ENCODE data around the gene SAP30L.

The SAP30L gene

DNA sequence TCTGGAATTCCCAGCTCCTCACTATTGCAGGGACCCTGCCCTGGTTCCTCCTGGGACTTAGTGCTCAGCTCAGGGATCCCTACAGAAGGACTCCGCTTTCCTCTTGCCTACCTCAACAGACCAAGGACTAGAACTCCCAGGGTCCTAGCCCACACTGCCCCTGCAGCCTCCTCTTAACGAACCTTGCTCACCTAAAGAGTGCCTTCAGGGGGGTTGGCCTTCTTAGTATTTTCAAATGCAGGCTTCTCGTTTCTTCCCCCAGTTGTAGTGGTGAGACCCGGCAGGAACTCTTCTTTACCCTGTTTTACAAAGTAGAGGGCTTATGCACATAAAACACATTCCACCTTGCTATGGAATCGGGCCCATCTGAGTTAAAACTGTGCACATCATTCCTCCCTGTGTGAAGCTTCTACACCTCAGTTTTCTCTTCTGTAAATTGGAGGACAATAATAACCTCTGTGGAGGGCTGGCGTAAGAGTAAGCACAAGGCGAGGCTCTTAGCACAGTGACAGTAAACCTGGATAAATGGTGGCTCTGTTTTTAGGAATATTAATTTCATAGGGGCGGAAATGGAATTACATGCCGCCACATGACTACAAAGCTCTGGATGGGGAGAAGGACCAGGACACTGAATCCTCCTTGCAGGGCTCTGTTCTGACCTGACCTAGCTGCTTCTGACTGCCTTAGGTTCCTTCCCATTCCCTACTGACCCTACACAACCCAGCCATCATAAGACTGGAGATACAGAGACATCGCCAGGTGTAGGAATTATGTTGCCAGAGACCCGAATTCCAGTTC is 36.0 kb downstream of the SAP30L start:
- no peak for DNase-seq

DNA sequence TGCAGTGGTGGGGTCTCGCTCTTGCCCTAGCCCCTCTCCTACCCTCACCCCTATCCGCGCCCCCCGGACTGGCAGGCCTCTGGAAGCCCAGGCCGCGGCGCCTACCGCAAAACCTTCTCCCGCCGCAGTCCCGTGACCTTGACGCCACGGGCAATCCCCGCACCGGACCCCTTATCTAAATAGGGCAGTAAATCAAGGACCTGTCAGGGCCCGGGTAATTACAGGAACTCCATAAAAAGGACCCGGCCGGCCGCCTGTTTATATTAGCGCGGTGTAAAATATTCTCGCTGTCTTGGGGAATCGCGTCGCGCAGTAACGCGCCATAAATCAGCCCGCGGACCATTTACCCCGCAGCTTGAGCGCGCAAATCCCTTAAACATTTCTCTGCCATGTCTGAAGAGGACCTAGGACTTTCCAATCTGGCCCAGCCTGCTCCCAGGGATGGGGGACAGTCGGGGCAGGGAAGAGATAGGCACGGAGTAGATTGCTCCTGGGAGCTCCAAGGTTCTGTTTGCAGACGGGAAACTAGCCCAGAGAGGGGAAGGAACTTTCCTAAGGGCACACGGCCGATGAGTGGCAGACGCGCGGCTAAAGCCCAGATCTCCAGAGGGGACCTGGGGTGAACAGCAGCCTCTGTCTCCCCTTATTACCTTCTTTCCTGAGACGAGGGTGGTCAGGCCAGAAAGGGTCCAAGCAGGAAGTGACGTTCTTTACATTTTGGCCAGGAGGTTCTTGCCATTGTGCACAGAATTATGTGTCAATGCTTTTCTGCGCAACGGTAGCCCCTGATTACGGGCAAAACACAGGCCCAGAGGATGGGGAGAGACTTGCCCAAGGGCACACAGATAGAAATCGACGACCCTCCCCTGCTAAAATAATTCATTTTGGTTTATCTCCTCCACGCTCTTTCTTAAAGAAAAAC is 37.0 kb downstream of the SAP30L start:
- DNase-seq: no peak

DNA sequence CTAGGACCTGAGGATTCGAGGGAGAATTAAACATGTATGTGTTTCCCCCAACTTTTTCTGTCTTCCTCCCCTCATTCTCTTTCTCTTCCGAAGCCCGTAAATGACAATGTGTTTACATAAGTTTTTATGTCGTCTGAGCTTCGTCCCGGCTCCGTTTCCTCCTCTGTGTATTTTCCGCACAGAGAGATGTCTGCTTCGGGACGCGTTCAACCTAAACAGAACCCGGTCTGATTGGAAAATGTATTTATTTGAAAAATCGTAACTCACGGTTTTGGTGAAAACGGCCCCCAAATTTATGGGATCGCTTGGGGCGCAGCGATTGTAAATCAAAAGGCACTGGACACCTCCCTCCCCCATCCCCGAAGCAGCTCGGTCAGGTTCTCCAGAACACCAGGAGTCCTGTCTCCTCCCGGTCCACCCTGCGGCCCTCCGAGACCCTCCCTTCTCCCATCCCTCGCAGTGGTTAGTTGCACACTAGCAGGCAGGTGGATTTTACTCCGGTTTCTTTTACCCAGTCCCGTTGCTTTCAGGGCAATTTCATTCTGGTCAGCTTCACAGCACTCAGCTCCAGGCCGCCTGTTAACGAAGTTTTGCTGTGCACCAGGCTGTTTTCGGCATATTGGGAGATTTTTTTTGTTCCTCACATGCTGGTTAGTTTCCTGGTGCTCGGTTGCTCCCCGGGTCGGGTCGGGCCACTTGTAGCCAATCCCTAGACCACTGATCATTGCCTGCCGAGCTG is 38.0 kb downstream of the SAP30L start:
- DNase-seq: no peak

DNA sequence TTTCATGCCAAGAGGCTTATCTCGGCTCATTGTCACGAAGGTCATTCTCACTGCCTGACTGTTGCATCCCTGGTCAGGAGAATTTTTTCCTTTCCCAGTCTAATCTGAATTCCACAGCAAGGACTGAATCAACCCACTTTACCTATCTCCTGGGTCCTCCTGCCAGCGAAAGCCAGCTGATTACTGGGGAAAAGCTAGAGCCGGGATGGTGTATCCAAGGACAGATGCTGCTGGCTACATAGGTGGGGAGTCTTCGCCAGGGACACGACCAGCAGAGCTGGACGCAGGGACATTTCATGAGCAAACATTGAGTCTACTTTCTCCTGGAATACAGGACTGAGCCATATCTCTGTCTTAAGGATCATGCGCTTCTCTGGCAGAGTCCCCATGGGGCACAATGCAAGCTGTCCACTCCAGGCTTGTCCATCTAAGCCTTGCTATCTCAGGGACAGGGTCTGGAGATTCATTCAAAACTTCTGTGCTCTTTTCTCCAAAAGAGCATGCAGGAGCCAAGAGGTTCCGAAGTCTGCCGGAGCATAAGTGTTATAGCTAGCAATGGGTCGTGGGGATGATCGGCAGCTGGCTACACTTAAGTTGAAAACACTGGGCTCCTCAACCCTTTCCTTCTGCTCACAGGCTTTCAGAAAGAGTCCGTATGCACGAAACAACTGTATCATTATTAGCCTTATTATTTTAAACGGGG is 38.7 kb downstream of the SAP30L start:
- DNase-seq: no peak

DNA sequence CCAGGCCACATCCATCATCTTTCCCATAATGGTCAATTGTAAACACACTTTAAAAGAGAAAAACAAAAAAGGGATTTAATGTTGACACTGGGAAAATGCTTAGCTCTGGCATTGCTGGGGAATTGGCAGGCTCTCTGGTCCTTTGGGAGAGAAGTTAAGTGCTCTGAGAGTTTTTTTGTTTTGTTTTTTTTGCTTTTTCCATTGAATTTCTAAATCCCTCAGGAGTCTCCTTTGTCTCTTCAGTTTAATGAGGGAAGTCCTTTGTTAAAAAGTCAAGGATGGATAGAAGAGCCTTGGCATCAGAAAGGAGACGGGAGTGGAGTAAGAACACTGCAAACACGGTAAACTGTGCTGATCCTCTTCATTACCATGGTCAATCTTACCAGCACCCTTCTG is 39.3 kb downstream of the SAP30L start:
- no peak for DNase-seq

DNA sequence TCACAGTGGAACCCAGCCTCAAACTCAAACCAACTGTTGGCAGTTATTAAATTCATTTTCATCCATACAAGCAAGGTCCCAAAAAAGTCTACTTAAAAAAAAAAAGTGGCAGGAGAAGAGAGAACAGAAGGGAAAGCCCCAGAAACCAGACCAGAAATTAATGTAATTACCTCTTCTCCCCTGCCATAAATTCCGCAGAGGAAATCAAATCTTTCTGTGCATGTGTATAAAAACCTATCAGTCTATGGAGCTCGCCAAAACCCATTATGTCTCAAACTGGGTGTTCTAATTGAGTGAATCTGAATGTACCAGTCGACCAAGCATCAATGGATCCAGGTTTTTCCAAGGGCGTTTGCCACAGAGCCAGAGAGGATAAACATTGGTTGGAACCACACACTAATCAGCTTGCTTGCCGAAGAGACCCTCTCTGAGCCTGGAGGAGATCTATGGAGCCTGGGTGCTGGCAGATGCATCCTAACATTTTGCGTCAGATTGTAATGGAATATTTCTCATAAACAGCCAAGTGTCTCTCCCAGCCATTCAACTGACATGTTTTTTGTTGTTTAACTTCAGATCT is 40.1 kb downstream of the SAP30L start:
- DNase-seq: no peak

DNA sequence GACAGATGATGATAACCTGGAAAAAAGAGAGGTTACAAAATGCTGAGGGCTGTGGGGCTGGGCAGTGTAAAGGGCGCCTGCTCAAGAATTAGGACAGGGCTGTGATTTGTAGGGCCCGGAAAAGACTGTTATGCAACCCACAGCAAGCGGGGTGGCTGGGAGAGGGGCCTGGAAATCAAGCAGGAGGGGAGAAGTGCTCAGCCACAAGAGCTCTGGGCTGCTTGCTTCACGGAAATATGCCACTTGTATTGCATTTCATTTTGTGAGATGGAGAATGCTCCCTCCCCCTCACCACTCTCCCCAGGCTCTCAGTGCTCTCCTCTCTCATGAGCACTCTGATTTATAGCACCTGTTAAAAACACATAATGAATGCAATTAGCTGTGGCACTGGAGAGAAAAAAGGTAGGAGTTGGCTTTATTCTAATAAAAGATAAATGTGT is 40.6 kb downstream of the SAP30L start:
- DNase-seq: no peak

DNA sequence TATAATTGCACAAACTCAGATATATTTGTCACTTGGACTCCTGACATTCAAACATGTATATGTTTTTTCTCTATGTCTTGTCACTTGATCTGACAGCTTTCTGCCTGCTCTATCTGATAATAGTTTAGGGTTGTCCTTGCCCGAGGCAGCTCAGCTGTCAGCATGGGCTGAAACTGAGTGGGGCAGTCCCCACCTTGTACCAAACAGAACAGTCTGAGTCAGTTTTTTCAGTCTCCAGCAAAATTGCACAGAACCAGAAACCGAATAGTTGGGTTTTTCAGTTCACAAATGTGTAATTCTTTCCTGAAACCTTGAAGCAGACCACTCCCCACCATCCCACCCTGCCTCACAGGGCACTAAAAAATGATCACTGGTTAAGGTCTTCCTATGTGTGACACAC is 41.7 kb downstream of the SAP30L start:
- no peak for DNase-seq

DNA sequence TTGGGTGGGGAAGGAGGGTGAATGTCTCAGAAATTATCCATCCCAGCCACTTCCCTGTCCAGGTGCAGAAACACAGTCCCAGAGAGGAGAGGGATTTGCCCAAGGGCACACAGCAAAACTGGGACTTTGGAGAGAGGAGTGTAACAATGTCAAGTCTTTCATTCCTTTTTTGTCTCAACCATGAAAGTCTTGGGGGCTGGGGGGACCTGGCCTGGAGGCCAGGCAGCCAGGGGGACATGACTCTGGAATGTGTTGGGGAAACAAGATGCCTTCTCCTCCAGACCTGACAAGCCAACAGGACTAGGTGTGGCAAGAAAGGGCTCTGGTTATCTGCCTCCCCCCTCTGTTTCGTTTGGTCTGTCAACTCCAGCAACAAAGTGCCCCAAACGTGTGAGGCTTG is 46.1 kb downstream of the SAP30L start:
- DNase-seq: no peak

DNA sequence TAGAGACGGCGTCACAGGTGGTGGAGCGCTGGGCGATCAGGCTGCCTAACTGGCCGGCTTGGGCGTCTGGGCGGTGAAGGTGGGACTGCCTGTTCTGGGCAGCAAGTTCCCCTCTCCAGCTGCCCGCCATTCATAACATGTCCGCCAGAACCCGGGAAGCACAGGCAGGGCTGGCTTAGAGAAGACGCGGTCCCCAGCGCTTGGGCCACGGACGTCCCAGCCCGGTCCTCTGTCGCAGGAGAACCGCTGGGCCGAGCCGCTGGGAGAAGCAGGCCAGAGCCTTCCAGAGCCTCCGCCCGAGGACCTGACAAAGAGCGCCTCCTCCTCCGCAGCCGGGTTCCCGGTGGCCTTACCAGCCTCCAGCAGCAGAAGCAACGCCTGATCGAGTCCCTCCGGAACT is 47.5 kb downstream of the SAP30L start:
- DNase-seq: no peak

DNA sequence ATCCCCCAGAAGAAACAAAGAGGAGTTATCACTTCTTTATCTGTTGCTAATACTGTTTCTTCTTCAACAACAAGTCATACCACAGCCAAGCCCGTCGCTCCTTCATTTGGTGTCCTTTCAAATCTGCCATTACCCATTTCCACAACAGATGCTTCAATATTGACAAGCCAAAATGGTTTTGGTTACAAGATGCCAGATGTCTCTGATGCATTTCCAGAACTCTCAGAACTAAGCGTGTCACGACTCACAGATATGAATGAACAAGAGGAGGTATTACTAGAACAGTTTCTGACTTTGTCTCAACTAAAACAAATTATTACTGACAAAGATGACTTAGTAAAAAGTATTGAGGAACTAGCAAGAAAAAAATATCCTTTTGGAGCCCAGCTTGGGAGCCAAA is 48.2 kb downstream of the SAP30L start:
- DNase-seq: no peak

DNA sequence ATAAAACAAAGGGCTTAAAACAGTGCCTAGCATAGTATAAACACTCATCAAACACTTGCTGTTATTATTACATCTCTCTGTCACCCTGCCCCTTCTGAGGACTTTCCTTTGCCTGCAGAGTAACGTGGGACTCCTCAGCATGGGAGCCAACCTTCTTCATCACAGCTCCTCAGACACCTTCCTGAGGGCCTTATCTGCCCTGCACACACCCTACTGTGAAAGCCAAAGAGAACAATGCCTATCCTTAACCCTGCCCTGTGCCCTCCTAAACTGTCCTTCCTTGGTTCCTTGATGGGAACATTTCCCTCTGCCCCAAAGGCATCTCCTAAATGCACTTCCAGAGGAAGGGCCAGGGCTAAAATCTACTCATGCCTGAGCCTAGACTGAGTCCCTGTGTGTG is 52.8 kb downstream of the SAP30L start:
- no peak for DNase-seq

DNA sequence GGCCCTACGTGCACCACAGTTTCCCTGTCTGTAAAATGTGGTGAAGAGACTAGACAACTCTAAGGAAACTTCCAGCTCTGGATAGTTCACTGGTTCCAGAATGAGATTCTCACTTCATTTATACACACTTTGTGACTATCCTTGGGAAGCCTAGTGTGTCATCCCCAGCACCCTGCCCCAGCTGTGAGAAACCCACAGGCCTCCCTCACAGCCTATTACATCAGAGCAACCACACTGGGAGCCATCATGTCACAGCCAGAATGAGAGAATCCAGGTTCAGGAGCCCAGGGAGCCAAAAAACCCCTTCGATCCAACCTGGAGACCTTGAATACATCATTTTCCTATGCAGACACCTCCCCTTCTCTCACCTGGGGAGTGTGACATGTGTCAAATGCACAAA is 53.2 kb downstream of the SAP30L start:
- no peak for DNase-seq

DNA sequence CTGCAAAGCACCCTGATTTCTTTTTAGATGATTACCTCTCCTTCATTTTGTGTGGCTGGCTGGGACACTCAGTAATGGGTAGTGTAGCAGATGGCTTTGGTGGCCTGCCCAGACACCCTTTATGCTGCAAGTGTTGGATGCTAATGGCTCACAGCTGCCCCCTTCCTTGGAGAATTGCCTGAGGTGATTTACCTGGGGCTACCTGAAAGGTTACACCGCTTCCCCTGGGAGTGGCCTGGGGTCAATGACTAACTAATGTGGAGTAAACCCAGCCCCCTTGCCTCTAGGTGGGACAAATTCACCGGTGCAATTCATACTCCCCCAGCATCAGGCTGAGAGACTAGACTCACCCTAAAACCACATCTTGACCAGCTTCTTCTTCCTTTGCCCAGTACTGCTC is 55.8 kb downstream of the SAP30L start:
- DNase-seq: no peak

DNA sequence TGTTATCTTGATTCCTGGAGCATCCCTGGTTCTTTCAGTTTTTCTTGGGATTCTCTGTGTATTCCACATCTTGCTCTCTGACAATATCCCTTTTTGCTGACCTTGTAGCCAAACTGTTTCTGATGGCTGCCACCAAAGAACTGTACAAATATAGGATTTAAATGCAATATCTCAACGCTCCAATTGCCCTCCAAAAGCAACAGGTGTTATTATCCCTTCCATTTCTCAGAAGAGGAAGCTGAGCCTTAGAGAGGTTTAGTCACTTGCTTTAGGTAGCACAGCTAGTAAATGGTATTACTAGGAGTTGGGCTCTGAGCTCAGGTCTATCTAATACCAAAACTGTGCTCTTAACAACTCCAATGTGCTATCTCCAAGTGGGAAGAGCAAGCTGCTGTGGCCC is 56.4 kb downstream of the SAP30L start:
- DNase-seq: no peak

DNA sequence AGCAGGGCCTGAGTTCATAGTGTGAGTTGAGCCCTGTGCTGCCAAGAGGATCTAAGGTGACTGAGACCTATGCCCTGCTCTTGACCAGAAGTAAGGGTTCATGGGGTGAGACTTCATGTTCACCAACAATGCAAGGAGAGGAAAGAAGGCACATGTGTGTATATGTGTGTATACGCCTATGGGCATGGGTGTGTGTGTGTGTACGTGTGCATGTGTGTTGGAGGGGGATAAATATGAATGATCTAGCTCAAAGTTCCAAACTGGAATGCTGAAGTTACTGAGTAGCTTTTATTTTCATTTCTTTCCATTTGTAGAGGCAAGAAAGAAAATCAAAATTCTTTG is 57.9 kb downstream of the SAP30L start:
- DNase-seq: no peak

DNA sequence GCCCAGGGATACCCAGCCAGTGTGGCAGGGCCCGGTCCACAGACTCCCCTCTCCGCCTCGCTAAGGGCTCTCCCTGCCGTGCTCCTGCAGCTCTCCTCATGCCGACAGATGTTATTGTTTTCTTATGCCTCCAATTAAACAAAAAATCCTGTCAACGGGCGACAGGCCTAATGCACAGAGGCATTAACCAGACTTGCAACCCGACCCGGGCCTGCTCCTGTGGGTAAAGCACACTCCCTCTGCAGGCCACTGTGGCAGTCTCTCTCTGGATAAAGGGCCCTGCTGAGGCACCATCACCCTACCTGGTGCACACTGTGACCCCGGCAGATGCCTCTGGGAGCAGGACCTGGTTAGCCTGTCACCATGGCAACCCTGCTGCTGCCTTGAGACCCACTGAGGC is 59.8 kb downstream of the SAP30L start:
- DNase-seq: no peak

DNA sequence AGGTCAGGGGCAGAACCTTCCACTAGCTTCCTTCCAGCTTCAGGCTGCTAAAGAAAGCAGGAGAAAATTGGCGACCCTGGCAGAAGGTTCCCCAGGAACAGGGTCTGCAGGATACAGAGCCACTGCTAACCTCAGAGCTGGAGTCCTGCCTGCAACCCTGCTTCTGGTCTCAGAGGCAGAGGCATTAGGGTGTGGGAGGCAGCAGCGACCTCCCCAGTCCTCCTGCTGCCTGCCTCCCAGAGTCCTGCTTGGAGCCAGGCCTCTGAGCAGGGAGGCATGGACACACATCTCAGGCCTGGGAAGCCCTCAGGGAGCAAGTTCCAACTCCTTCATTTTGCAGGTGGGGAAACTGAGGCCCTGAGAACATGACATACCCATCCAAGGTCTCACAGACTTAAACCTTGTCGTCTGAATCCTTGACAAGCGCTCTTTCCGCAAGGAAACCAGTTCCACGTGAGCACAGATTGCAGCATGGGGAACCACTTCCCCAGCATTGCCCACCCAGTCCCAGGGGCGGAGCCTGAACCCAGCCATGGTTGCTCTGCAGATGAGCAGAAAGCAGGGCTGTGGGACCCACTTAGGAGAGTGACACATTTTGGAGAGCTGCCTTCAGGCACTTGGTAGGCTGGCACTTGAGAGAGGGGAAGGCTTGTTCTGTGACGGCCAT is 60.4 kb downstream of the SAP30L start:
- no peak for DNase-seq

DNA sequence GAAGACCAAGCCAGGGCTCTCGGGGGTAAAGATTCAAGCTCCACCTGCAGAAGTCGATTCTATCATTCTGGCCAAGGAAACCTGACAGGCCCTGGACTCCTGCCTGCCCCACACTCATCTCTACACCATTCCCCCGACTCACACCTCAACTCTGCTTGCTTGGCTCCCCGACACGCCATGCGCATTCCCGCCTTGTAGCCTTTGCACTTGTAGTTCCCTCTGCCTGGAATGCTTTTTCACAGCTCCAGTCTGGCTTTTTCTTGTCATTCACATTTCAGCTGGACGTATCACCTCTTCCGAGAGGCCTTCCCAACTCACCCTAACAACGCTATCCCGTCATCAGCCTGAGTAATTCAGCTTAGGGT is 60.9 kb downstream of the SAP30L start:
- no peak for DNase-seq

DNA sequence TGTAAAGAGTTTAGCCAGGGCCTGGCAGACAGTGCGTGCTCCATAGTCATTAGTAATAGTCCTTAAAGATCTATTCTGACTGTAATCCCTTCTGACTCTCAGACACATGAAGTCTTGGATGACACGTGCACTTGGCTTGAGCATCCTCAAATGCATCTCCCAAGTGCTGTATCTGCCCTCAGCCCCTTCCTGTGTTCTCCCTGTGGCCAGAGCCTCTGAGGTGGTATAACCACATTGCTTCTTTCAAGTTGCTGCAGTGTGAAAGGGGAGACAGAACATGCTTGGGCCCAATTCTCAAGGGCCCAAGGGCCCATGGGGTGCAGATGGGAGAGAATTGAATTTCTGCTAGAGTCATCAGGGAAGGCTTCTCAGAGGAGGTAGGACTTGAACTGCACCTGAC is 62.3 kb downstream of the SAP30L start:
- no peak for DNase-seq

DNA sequence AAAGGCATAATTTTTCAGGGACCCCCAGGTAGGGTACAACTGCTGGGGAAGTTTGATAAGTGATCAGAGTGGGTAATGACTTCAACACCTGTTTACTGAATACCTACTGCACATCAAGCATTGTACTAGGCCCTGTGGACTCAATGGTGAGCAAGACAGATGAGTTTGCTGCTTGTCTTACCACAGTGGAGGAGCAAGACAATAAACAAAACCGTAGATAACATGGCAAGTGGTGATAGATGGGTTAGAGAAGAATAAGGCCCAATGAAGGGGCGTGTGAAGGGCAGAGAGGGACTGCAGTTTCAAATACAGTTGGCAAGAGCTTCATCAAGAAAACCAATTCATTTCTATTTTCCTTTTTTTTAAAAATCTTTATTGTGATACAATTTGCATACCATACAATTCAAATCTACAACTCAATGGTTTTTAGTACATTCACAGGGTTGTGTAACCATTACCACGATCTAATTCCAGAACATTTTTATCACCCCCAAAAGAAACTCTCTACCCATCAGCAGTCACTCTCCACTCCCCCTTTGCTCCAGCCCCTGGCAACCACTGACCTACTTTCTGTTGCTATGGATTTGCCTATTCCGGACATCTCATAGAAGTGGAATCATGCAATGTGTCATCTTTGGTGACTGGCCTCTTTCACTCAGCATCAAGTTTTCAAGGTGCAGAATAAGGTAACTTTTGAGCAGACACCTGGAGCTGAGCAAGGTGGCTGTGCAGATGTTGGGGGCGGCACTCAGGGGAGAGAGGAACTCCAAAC is 64.2 kb downstream of the SAP30L start:
- no peak for DNase-seq
